Measurements from ENCODE around the gene ZNF140.

DNA sequence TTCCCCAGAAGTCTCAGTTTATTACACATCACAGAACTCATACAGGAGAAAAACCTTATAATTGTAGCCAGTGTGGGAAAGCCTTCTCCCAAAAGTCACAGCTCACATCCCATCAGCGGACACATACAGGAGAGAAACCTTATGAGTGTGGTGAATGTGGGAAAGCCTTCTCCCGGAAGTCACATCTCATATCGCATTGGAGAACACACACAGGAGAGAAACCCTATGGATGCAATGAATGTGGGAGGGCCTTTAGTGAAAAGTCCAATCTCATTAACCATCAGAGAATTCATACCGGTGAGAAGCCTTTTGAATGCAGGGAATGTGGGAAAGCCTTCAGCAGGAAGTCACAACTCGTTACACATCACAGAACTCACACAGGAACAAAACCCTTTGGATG lies 23.3 kb upstream of the ZNF140 start:
- TF ChIP-seq, protein P1, sequence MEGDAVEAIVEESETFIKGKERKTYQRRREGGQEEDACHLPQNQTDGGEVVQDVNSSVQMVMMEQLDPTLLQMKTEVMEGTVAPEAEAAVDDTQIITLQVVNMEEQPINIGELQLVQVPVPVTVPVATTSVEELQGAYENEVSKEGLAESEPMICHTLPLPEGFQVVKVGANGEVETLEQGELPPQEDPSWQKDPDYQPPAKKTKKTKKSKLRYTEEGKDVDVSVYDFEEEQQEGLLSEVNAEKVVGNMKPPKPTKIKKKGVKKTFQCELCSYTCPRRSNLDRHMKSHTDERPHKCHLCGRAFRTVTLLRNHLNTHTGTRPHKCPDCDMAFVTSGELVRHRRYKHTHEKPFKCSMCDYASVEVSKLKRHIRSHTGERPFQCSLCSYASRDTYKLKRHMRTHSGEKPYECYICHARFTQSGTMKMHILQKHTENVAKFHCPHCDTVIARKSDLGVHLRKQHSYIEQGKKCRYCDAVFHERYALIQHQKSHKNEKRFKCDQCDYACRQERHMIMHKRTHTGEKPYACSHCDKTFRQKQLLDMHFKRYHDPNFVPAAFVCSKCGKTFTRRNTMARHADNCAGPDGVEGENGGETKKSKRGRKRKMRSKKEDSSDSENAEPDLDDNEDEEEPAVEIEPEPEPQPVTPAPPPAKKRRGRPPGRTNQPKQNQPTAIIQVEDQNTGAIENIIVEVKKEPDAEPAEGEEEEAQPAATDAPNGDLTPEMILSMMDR (optimal IDR thresholded peaks at IDR 0.05 in 1 of 3, IDR thresholded peaks at IDR 0.05 in 1 of 3, conservative IDR thresholded peaks at IDR 0.05 in 1 of 3; ENCODE audit: extremely low read depth in 1 of 3, insufficient read depth in 2 of 3, low read length in 3 of 3) = no peak
- no peak for TF ChIP-seq EZH2 (IDR thresholded peaks at IDR 0.05; ENCODE audit: low read length)
